ENCODE data around the gene CENPL. TPM values are rescaled to one million over a fixed set of nuclear protein-coding genes. Genes with fewer than 3 reads are reported as not detected.

The CENPL gene
- total and polyA plus RNA-seq, 9 of the 15 experiments (the other 6 are each of a cell fraction or from before 2014, with no cell fraction given) = 33.0 to 52.7 (median 39.7) TPM

GRCh38 chr1:173863224-173864161 is 38.8 kb upstream of the CENPL start (continued):
- TF ChIP-seq, protein P1, sequence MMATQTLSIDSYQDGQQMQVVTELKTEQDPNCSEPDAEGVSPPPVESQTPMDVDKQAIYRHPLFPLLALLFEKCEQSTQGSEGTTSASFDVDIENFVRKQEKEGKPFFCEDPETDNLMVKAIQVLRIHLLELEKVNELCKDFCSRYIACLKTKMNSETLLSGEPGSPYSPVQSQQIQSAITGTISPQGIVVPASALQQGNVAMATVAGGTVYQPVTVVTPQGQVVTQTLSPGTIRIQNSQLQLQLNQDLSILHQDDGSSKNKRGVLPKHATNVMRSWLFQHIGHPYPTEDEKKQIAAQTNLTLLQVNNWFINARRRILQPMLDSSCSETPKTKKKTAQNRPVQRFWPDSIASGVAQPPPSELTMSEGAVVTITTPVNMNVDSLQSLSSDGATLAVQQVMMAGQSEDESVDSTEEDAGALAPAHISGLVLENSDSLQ (IDR thresholded peaks at IDR 0.05) = no peak
- TF ChIP-seq NCOA1 (IDR thresholded peaks at IDR 0.05; ENCODE audit: low read depth) (no peak), ZNF253 (CRISPR knock-in tag; conservative IDR thresholded peaks at IDR 0.05) (peak; percentile 88), TCFL5 (CRISPR knock-in tag; conservative IDR thresholded peaks at IDR 0.05) (no peak), MCM3 (IDR thresholded peaks at IDR 0.05) (no peak), KAT2B (IDR thresholded peaks at IDR 0.05; ENCODE audit: low read depth, low read length) (no peak), FUS (optimal IDR thresholded peaks at IDR 0.05; ENCODE audit: low read depth, low read length) (no peak), POLR2AphosphoS2 (IDR thresholded peaks at IDR 0.05; ENCODE audit: low read length) (no peak; the same call in 1 of the 2 replicates), TEAD4 (IDR thresholded peaks at IDR 0.05; ENCODE audit: low read length) (no peak; the same call in 1 of the 2 replicates), TEAD4 (CRISPR knock-in tag; IDR thresholded peaks at IDR 0.05; ENCODE audit: borderline replicate concordance) (no peak), XRCC4 (IDR thresholded peaks at IDR 0.05; ENCODE audit: extremely low read depth, insufficient read depth, insufficient read length) (no peak), TAF7 (tag; IDR thresholded peaks at IDR 0.05) (no peak), ZNF75A (CRISPR knock-in tag; IDR thresholded peaks at IDR 0.05) (no peak), ZNF639 (CRISPR knock-in tag; conservative IDR thresholded peaks at IDR 0.05 in 1 of 2, IDR thresholded peaks at IDR 0.05 in 1 of 2) (no peak), ZNF561 (CRISPR knock-in tag; conservative IDR thresholded peaks at IDR 0.05) (0 out of 2 replicates have a peak, but pooled peaks have one; percentile 13), HMGN3 (IDR thresholded peaks at IDR 0.05; ENCODE audit: borderline replicate concordance, extremely low read depth, insufficient read length, low read depth, low read length) (no peak), HMG20B (CRISPR knock-in tag; IDR thresholded peaks at IDR 0.05) (no peak), MYNN (IDR thresholded peaks at IDR 0.05) (no peak), MYNN (CRISPR knock-in tag; IDR thresholded peaks at IDR 0.05) (no peak), BDP1 (IDR thresholded peaks at IDR 0.05; ENCODE audit: insufficient read depth, insufficient read length) (no peak), ZNF668 (CRISPR knock-in tag; IDR thresholded peaks at IDR 0.05) (no peak), CBFA2T2 (conservative IDR thresholded peaks at IDR 0.05) (no peak), ZNF175 (CRISPR knock-in tag; IDR thresholded peaks at IDR 0.05; ENCODE audit: low read depth) (no peak), ZNF134 (CRISPR knock-in tag; conservative IDR thresholded peaks at IDR 0.05) (peak; percentile 11; the same call in 1 of the 2 replicates)
- TF ChIP-seq, protein P2, sequence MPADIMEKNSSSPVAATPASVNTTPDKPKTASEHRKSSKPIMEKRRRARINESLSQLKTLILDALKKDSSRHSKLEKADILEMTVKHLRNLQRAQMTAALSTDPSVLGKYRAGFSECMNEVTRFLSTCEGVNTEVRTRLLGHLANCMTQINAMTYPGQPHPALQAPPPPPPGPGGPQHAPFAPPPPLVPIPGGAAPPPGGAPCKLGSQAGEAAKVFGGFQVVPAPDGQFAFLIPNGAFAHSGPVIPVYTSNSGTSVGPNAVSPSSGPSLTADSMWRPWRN (IDR thresholded peaks at IDR 0.05; ENCODE audit: low read depth) = no peak
- TF ChIP-seq, protein P3, sequence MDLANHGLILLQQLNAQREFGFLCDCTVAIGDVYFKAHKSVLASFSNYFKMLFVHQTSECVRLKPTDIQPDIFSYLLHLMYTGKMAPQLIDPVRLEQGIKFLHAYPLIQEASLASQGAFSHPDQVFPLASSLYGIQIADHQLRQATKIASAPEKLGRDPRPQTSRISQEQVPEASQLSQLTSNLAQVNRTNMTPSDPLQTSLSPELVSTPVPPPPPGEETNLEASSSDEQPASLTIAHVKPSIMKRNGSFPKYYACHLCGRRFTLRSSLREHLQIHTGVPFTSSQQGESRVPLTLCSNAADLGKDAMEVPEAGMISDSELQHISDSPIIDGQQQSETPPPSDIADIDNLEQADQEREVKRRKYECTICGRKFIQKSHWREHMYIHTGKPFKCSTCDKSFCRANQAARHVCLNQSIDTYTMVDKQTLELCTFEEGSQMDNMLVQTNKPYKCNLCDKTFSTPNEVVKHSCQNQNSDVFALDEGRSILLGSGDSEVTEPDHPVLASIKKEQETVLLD (IDR thresholded peaks at IDR 0.05) = no peak
